Hepatic stellate cell (primary cell): ENCODE measurements around the gene ZNF322.
A peak's percentile ranks its signal among the peaks of the same experiment; 100 is the strongest.
"Not testable (repeated sequence)": the region's sequence is repeated elsewhere in the genome, so short reads cannot be mapped to it uniquely, and the experiment has no call there.

Experiments used
- DNase-seq: peaks from one replicate; pipeline ENCODE4 v3.0.0; 2011; ENCODE audit warnings: low spot score

Gene ZNF322, protein sequence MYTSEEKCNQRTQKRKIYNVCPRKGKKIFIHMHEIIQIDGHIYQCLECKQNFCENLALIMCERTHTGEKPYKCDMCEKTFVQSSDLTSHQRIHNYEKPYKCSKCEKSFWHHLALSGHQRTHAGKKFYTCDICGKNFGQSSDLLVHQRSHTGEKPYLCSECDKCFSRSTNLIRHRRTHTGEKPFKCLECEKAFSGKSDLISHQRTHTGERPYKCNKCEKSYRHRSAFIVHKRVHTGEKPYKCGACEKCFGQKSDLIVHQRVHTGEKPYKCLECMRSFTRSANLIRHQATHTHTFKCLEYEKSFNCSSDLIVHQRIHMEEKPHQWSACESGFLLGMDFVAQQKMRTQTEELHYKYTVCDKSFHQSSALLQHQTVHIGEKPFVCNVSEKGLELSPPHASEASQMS

DNA sequence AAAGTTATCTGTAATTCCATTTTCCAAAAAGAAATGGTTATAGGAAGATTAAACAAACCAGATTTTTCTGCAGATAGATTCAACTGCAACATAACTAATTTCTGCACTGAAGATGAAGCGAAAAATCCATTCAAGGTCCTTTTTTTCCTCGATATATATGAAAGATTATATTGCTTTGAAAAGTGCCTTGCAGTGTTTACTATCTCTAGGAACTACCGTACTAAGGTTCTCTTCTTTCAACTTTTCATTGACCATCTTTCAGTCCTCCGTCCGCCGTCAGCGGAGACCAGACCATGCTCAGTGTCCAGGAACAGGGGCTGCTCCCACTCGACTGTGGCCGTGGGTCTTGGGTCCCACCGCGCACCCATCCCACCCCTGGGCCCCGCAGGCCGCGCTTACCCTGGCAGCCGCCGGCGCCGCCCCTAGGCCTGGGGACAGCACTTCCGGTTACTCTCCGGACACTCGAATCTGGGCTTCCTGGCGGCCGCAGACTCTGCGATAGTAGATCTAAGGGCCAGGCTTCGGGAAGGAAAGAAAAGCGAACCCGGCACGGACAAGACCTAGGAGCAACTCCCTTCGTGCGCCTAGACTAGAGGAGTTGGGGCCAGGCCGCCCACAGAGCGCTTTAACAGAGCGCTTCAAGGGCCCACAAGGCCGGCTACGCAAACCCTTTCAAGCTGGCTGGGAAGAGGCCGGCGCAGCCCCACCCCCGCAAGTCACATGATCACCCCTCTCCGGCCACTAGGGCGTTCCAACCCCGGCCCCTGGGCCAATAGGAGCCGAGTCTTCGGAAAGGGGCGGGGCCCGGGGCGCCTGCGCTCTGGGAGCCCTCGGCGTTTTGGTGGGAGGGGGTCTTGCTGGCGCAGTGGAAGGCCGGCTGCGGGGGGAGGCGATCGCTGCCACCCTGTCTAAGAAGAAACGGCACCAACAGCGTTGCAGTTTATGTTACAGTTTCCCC, at the start of gene ZNF322:
TSS of gene ZNF322 (minus strand) at position 705 of the 958 bp plus-strand sequence. CDS start 21,193 bp downstream, outside the sequence.
- peak; percentile 96 for DNase-seq

DNA sequence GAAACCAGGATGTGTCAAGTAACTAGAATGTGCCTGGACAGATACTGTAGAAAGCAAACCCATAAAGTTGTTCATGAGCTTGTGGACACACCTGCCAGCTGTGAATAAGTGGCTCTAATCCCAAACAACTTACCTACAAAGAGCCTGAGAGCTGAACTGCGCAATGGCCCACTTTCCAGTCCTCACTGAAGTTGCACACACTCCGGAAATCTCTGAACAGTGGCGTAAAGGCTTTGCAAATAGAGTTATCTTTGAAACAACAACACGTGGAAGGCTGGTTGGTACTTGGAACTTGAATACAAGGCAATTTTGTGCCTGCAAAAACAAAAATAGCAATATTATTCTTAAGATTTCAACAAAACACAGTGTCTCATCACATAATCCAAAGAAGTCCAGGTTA, 46.2 kb upstream of the ZNF322 start:
- DNase-seq, result not testable (repeated sequence)

DNA sequence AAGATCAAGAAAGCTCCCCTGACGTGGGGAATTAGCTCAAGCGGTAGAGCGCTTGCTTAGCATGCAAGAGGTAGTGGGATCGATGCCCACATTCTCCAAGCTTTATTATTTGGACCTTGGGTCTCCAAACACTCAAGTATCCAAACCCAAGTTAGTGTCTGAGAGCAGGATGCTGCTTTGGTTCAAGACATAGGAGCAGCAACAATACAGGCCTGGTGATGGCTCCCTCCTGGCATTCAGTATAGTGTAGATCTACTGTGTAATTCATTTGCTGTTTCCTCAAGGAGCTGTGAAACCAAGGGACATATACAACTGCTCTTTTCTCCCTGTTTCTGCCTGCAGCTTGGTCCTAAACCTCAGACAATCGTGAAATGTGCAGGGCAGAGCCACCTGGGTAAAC, 45.8 kb upstream of the ZNF322 start:
- not testable (repeated sequence) for DNase-seq

DNA sequence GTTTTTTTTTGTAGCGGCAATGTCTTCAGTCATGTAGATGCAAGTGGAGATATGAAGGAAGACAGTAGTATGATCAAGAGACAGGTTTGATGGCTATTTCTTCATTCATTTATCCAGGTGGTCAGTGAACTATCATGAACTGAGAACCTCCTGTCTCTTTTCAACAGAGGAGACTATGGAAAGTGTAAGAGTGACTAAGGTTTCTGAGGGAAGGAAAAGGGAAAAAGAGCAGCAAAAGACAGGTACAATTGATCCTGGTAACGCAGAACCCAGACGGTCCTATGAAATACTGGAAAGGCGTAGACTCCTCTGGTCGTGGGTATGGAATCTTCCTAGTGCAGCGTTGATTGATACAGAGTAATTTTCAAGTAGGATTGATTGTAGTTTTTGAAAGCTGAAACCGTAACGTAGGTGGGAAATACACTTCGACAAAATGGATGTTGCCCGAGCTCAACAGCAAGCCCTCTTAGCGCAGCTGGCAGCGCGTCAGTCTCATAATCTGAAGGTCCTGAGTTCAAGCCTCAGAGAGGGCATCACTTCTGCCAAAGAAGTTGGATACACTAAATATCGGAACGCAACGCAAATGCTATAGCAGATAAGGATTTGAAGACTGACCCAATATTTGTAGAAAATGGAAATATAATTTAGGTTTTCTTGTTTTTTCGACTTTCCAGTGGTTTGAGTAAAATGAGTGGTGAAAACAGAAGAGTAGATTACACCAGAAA, 41.6 kb upstream of the ZNF322 start:
- DNase-seq, result not testable (repeated sequence)

DNA sequence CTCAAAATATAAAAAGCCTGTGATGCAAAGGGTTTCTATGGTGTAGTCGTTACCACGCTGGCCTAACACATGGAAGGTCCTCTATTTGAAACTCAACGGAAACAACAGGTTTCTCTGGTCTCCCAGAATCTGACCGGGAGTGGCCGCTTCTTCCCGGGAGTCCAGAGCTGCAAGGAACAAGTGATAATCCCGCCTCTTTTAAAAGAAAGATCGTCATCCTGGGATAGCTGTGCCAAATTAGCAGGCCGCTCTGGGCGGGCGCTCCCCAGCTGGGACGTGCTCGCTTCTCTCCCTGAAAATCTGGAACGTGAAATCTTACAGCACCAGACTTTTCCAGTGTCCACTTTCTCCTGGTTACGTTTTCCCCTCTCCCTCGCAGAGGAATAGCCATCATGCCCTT, 38.0 kb upstream of the ZNF322 start:
- not testable (repeated sequence) for DNase-seq

DNA sequence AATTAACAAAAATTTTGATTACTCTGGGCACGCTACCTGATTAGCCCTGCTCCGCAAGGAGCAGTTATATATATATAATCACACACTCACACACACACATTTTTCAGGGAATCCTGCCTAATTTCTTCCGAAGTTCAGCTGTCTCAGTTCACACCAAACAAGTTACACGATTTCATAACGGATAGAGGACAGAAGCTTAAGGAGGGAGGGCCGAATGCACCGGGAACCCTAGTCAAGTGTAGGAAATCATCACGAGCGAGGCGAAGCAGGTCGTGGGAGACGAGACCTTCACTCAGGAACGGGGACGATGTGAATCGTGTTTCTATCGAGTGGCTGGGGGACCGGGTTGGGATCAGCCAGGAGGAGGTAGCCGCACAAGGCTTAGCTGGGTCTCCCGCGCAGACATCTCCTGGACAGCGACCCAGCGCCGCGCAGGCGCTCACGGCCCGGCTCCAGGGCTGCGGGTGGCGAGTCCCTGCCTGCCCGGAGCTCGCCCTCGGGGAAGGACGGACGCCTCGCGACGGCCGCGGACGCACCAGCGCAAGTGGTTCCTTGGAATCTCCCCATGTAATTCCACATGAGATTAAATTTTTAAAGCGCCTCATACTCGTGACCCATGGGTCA, 29.9 kb upstream of the ZNF322 start:
- DNase-seq, result not testable (repeated sequence)

DNA sequence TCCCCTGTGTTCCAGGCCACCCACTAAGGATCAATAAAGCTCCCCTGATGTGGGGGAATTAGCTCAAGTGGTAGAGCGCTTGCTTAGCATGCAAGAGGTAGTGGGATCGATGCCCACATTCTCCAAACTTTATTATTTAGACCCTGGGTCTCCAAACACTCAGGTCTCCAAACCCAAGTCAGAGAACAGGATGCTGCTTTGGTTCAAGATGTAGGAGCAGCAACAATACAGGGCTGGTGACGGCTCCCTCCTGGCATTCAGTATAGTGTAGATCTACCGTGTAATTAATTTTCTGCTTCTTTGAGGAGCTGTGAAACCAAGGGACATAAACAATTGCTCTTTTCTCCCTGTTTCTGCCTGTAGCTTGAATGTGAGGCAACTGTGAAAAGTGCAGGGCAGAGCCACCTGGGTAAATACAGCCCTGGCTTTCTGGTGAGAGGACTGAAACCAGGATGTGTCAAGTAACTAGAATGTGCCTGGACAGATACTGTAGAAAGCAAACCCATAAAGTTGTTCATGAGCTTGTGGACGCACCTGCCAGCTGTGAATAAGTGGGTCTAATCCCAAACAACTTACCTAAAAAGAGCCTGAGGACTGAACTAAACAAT, 23.0 kb upstream of the ZNF322 start:
- not testable (repeated sequence) for DNase-seq

DNA sequence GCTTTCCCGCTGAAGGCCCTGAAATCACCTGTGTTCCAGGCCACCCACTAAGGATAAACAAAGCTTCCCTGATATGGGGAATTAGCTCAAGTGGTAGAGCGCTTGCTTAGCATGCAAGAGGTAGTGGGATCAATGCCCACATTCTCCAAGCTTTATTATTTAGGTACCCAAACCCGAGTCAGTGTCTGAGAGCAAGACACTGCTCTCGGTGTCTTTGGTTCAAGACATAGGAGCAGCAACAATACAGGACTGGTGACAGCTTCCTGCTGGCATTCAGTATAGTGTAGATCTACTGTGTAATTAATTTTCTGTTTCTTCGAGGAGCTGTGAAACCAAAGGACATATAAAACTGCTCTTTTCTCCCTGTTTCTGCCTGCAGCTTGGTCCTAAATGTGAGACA, 13.7 kb upstream of the ZNF322 start:
- DNase-seq, result not testable (repeated sequence)

DNA sequence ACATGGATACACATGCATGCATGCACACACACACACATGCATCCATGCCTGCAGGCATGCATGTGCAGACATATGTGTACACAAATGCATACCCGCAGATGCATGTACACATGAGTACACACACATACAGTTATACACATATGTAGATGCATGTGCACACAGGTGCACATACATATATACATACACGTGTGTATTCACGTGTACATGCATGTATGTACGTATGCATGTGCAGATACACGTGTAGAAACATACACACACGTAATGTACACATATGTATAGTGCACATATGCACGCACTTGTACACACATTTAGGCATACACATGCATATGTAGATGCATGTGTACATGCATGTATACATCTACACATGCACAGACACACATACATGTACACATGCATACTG, 11.0 kb upstream of the ZNF322 start:
- DNase-seq, result not testable (repeated sequence)

DNA sequence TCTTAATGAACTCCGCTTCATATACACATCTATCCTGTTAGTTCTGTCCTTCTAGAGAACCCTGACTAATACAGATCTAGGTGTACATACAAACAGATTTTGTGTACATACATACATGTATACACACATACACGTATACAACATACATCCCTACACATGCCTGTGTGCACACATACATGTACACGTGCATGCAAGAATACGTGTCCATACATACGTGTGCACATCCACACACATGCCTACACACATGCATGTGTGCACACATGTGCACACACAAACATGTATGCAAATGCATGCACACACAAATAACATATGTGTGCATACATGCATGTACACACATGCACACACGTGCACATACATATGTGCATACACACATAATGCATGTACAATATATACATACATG, 10.5 kb upstream of the ZNF322 start:
- not testable (repeated sequence) for DNase-seq

DNA sequence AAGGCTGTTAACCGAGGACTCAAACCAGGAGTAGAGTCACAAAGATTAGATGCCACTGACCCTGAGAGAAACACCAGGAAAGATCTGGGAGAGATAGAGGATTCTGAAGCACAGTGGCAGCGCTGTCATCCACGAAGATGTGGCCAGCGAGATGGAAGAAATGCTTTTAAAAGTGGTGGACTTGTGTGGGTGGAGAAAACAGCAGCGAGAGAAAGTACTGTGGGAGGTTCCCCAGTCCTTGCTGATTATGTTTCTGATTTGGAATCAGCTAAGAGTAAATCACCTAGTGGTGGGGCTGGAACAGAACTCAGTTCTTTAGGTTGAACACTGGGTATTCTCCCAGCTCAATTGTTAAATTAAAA, 435 bp upstream of the ZNF322 start:
- DNase-seq, result peak; percentile 30

DNA sequence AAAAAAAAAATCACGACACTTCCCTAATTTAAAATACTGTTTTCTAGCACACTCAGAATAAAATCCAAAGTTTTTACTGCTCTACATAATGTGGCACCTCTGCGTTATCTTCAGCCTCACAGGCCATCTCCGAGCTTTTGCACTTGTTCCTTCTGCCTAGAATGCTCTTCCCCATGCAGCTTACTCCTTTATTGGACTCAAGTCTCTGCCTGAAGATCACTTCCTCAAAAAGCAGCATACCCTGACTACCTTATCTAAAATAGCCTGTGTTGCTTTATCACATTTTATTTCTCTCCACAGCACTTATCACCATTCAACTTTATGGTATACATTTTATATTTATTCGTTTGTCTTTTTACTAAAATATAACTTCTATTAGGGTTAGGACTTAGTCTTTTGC, 2.3 kb downstream of the ZNF322 start:
- no peak for DNase-seq

DNA sequence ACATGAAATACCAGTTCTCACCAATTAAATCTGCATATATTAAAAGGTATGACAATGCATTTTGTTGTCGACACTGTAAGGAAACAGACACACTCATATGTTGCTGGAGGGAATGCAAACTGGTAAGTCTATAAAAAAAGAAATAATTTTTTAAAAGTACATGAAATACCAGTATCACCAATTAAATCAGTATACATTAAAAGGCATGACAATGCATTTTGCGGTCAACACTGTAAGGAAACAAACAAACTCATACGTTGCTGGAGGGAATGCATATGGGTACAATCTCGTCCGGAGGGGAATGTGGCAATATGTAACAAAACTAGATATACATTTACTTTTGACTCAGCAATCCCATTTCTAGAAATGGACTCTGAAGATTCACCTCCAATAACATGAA, 6.5 kb downstream of the ZNF322 start:
- no peak for DNase-seq

DNA sequence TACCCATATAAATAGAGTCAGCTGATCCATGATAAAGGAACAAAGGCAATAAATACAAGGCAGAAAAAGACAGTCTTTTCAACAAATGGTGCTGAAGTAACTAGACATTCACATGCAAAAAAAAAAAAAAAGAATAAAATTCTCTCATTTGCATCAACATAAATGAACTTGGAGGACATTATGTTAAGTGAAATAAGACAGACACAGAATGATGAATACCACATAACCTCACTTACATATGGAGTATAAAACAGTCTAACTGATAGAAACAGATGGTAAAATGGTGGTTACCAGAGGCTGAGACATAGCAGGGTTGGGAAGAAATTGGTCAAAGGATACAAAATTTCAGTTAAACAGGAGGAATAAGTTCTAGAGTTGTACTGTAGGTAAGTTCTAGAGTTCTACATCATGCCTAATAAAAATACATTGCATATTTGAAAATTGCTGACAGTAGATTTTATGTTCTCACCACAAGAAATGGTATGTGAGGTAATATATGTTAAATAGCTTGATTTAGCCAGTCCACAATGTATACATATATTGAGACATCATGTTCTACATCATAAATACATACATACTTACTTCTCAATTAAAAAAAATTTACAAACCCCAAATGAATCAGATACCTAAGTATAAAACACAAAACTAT, 8.3 kb downstream of the ZNF322 start:
- DNase-seq, result no peak

DNA sequence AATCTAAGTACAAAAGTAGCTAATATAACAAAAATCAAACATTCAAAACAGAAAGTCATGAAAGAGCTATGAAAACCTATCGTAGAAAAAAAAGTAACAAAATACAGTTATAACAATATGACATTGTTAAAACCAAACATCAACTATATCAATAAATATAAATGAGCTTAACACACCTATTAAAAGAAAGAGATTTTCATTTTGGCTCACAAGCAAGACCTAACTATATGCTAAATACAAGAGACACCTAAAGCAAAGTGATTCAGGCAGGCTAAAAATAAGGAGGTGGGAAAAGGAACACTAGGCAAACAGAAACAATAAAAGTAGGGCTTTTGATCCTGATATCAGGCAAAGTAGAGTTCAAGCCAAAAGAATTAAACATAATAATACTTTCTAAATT, 13.5 kb downstream of the ZNF322 start:
- no peak for DNase-seq

DNA sequence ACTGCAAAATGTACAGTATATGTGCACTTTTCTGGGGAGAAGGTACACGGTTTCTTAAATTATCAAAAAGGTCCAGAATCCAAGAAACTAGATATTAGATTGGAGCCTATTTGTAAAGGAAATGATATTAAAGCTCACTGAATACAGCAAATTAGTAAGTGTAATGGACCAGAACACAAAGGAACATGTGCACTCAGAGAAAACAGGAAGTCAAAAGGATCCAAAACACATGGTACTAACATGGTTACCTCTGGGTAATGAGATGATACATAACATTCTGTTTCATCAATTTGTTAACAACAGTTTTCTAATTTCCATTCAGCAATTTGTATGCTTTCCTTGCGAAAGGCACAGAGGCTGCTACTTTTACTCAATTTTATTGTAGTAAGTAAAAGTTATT, 18.7 kb downstream of the ZNF322 start:
- no peak for DNase-seq

DNA sequence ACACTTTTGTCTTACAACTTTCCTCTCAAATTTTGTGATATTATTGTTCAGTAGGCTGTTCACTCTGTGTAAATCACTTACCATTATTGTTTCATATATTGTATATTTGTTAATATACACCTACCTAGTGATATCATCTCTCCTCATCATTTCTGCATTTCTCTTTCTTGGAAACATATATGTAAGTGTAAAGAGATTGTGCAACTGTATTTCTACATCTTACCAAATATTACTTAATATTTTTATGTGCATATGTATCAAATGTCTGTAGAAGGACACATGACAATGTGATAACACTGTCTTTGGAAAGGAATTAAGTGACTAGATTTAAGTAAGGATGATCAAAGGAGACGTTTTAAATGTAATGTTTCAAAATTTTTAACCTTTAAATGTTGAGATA, 30.2 kb downstream of the ZNF322 start:
- DNase-seq, result no peak

DNA sequence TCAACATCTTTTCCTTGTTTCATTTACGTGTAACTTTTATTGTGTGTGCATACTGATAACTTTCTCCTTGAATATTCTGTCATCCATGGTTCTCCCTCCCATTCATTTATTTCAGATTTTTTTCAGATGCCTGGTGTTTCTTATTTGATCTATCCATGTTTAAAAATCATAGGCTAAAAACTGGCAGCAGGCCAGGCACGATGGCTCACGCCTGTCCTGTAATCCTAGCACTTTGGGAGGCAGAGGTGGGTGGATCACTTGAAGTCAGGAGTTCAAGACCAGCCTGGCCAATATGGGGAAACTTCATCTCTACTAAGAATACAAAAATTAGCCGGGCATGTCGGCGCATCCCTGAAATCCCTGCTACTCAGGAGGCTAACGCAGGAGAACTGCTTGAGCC, 31.7 kb downstream of the ZNF322 start:
- no peak for DNase-seq

DNA sequence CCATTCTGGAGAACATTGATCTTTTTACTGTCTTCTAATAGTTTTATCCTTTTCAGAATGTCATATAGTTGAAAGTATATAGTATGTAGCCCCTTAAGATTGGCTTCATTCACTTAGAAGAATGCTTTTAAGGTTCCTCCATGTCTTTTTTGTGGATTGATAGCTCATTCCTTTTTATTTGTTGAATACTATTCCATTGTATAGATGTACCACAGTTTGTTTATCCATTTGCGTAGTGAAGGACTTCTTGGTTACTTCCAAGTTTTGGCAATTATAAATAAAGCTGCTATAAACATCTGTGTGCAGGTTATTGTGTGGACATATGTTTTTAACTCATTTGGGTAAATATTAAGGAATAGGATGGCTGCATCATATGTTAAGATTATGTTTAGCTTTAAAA, 35.0 kb downstream of the ZNF322 start:
- DNase-seq, result no peak

DNA sequence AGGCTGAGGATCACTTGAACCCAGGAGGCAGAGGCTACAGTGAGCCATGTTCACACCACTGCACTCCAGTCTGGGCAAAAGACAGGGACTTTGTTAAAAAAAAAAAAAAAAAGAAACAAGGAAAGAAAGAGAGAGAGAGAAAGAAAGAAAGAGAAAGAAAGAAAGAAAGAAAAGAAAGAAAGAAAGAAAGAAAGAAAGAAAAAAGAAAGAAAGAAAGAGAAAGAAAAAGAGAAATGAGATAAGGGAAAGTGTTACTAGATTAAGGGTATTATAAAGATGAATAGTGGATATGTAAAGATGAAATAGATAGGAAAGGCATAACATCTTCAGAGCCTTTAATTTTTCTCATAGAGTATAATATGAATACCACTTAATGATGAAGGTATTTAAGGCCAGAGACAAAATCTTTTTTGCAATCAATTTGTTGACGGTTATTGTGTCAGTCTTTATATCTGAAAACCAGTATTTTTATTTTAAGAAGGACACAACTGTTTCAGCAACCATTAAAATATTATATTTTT, 36.1 kb downstream of the ZNF322 start:
- no peak for DNase-seq
